Activated T-cell treated with anti-CD3 and anti-CD28 coated beads for 1 hour (primary cell): Measurements from ENCODE around the gene PHKG1.
A peak's percentile ranks its signal among the peaks of the same experiment; 100 is the strongest.
"Not testable (repeated sequence)": the region's sequence is repeated elsewhere in the genome, so short reads cannot be mapped to it uniquely, and the experiment has no call there.

Source experiments
- DNase-seq: peaks from one replicate; pipeline ENCODE4 v3.0.0-alpha.2; 2020; ENCODE audit warnings: low read depth

Gene PHKG1

GRCh38 chr7:56083150-56083785 lies 9.5 kb downstream of the PHKG1 start:
- DNase-seq = no peak

GRCh38 chr7:56081626-56082340 lies 11.0 kb downstream of the PHKG1 start:
- no peak for DNase-seq

GRCh38 chr7:56080726-56081435 lies 11.9 kb downstream of the PHKG1 start:
- not testable (repeated sequence) for DNase-seq

- no peak for DNase-seq
Measured at GRCh38 chr7:56079450-56080185, 13.1 kb downstream of the PHKG1 start.

DNA sequence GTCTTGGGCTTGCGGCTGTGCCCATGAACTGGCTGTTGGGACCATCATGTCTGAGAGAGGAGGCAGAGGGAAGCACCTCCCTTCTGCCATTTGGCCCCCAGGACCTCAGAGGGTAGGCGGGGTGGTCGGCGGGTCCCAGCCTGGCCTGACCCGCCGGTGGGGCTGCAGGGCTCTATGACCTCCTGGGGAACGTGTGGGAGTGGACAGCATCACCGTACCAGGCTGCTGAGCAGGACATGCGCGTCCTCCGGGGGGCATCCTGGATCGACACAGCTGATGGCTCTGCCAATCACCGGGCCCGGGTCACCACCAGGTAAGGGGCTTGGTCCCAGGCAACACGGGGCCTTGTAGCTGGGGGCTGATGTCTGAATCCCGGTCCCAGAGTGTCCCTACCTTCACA lies 14.6 kb downstream of the PHKG1 start:
- no peak for DNase-seq

- DNase-seq = no peak
Measured at GRCh38 chr7:56077681-56078080, 15.1 kb downstream of the PHKG1 start.

DNA sequence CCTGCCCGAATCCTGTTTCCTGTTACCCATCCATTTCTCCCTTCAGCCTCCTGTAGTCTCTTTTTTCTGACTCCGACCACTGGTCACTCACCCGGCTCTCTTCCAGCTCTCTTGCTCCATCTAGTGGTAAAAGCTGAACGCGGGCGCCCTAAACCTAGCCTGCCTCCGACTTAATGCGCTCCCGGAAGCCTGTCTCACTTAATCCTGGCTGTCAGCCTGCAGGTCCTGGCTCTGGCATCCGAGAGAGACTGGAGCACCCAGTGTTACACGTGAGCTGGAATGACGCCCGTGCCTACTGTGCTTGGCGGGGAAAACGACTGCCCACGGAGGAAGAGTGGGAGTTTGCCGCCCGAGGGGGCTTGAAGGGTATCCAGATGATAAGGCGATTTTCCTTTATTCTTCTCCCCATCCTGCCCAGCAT lies 18.4 kb downstream of the PHKG1 start:
- peak; percentile 52 for DNase-seq

- not testable (repeated sequence) for DNase-seq
Measured at GRCh38 chr7:56066376-56066775, 26.4 kb downstream of the PHKG1 start.

DNA sequence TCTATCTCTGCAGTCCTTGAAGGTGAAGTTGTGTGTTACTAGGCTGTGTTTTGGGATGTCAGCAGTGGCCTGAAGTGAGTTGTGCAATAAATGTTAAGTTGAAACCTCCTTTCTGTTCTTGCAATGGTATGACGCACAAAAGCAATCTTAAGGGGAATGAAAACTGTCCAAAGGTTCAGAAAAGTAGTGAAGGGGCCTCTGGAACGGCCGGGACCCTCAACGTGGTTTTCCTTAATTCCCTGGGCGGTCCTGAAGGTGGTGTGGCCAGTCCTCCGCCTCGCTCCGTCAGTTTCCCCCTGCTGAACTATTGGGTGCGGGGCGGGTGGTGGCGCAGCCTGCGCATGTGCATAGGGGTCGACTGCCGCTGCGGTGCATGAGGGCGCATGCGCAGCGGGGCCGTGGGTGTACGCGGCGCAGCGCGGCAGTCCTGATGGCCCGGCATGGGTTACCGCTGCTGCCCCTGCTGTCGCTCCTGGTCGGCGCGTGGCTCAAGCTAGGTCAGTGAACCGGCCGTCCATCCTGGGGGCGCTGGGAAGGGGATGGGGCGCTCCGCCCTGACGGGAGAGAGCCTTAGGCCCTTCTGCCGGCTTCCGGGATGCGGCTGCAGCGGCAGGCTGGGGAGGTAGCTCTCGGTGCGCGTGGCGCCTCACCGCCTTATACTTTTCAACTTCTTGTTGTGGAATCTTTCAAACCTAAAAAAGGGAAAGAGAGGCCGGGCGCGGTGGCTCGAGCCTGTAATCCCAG lies 28.7 kb downstream of the PHKG1 start, which contains the start of gene SUMF2:
Gene SUMF2, plus strand, starts transcription at position 405 of the 744 bp plus-strand sequence. Its CDS starts 26 bp downstream, at position 431.
- DNase-seq = peak; percentile 90

GRCh38 chr7:56063500-56063881 lies 29.3 kb downstream of the PHKG1 start:
- DNase-seq = no peak

DNA sequence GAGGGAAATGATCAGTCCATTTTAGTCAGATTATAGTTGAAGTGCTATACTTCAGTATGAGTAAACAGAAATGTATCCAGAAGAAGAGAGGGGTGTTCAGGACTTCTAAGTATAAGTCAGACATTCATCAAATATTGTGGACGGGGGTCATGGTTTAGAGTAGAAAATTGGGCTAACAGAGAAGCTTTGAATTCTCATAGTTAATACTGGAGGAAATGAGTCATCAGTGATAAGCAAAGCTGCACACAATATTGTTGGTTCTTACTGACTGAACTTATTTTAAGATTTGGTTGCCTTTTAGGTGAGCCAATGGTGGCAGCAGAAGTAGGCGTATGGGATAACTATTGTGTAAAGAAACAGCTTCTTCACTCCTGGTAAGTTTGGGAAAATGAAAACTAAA lies 30.4 kb downstream of the PHKG1 start:
- DNase-seq = no peak

GRCh38 chr7:56053993-56054392 lies 38.8 kb downstream of the PHKG1 start:
- DNase-seq = no peak

DNA sequence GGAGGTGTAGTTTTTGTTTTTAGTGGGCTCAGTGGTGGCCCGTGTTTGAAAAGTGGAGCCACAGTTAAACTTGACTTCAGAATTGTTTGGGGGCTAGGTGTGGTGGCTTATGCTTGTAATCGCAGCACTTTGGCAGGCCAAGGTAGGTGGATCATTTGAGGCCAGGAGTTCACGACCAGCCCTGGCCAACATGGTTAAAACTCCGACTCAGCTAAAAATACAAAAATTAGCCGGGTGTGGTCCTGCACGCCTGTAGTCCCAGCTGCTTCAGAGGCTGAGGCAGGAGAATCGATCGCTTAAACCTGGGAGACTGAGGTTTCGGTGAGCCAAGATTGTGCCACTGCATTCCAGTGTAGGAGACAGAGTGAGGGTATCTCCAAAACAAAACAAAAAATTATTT lies 39.4 kb downstream of the PHKG1 start:
- DNase-seq = no peak

DNA sequence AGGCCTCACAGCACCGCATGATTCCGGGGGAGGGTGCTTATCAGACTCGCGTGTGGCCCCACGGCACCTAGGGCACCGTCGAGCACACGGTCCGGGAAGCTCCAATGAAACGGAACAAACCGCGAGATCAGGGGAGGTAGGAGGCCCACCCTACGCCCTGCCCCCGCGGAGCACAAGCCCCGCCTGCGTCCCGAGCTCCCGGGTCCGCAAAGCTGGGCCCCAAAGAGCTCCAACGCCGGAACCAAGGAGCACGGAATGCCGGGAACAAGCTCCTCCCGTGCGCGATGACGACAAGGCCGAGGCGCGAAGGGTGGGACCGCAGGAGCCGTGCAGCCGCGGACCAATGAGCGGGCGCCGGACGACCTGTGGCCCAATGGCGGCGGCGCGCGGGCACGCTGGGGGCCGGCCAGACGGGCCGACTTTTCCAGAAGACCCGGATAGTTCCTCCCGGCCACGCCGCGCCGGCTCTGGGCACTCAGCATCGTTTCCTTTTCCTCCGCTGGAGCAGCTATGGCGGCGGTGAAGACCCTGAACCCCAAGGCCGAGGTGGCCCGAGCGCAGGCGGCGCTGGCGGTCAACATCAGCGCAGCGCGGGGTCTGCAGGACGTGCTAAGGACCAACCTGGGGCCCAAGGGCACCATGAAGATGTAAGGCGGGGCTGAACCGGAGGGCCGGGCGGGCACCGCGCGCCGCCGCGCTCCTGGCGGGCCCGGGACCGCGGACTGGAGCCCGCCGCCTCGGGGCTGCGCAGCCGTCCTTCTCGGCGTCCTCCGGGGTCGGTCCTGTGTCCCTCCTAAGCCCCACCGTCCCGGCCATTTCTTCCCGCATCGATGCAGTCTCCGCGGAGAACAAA lies 41.2 kb downstream of the PHKG1 start, which contains the start of the genes CCT6A and PSPH:
Gene CCT6A, plus strand, starts transcription at position 427 of the 853 bp plus-strand sequence. Its CDS starts 84 bp downstream, at position 511.
Gene PSPH, minus strand, starts transcription at position 106 of the 853 bp plus-strand sequence. CDS start 30,232 bp downstream, outside the sequence.
- DNase-seq = peak; percentile 77

DNA sequence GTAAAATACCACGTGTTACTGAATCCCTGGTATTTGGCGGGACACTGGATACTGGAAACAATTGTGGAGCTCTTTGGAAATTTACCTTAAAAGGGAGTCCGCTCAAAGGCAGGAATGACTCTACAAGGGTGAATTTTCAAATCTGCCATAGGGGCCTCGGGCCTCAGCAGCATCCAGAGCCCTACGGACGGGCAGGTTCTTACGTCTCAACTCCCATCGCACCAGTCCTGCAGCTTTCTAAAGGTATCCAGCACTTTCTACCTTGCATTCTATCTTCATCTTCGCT lies 41.8 kb downstream of the PHKG1 start:
- no peak for DNase-seq

- DNase-seq = not testable (repeated sequence)
Measured at GRCh38 chr7:56048763-56049162, 44.0 kb downstream of the PHKG1 start.

DNA sequence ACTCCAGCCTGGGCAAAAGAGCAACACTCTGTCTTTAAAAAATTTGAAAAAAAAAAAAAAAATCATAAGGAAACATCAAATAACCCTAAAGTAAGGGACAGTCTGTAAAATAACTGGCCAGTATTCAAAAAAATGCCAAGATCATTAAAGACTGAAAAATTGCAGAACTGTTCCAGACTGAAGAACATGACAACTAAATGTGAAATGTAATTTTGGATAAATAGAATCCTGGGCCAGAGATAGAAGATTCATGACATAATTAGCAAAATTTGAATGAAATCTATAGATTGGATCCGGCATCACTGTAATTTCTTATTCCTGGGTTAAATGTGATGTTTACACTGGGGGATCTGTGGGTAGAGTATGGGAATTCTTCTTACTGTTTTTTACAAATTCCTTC lies 44.5 kb downstream of the PHKG1 start:
- no peak for DNase-seq

DNA sequence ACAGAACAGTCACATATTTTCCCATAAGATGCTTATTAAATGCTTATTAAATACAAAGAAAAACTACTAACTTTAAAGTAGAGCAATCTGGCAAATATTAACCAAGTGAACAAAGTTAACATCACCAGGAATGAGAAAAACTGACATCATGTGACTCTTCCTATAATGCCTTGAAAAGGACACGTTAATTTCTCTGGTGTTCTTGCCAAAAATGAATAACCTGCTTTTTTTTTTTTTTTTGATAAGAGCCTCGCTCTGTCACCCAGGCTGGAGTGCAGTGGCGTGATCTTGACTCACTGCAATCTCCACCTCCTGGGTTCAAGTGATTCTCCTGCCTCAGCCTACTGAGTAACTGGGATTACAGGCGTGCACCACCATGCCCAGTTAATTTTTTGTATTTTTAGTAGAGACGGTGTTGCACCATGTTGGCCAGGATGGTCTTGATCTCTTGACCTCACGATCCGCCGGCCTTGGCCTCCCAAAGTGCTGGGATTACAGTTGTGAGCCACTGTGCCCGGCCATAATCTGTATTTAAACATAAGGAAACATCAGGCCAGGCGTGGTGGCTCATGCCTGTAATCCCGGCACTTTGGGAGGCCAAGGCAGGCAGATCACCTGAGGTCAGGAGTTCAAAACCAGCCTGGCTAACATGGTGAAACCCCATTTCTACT lies 45.2 kb downstream of the PHKG1 start:
- not testable (repeated sequence) for DNase-seq

DNA sequence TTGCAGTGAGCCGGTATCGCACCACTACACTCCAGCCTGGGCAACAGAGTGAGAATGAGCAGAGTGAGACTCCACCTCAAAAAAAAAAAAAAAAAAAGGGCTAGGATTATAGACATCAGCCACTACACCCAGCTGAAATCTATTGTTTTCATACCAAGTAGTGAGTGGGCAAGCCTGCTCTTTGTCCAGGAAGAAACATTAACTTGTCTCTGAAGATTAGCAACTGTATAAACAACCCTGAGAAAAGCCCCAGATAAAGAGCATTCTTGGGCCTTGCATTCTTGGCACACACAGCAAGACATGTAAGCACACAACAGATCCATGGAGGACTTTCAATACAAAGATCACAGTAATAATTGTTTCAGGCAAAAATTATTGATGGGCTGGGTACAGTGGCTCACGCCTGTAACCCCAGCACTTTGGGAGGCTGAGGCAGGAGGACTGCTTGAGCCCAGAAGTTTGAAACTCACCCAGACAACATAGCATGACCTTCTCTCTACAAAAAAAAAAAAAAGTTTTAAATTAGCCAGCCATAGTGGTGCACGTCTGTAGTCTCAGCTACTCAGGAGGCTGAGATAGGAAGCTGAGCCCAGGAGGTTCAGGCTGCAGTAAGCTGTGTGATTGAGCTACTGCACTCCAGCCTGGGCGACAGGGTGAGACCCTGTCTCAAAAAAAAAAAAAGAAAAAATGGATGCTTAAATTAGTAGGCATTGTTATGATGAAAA lies 45.9 kb downstream of the PHKG1 start:
- DNase-seq = no peak
